Tibial artery (tissue), 4 donors: ENCODE measurements around the gene MICAL3.

Source experiments
- DNase-seq, 2 donors: peaks; one replicate each; pipeline ENCODE4 v3.0.0-alpha.2; 2019
- H3K27ac ChIP-seq, 2 donors: fragments of 200-600 bp; sonication (generic) in 1 of 2; 1 replicate in 1 of 2; 2 replicates in 1 of 2; pipeline ENCODE4 v1.5.1; 2018 to 2019; ENCODE audit warnings: mild to moderate bottlenecking in 1 of 2
- H3K27me3 ChIP-seq, 2 donors: fragments of 200-600 bp; sonication (generic) in 1 of 2; one replicate each; pipeline versions ENCODE4 v1.5.1 to v1.6.0; 2016 to 2019
- H3K36me3 ChIP-seq, 3 donors: fragments of 200-600 bp; sonication (generic) in 2 of 3; one replicate each; pipeline ENCODE4 v1.5.1; 2016 to 2019; ENCODE audit warnings: mild to moderate bottlenecking in 2 of 3
- H3K4me1 ChIP-seq, 4 donors: fragments of 200-600 bp; sonication (generic) in 2 of 4; 1 replicate in 3 of 4; 2 replicates in 1 of 4; pipeline ENCODE4 v1.5.1; 2016 to 2019
- H3K4me3 ChIP-seq, 2 donors: fragments of 200-600 bp; sonication (generic) in 1 of 2; 1 replicate in 1 of 2; 2 replicates in 1 of 2; pipeline ENCODE4 v1.5.1; 2018 to 2019; ENCODE audit warnings: mild to moderate bottlenecking in 2 of 2
- H3K9me3 ChIP-seq, 3 donors: fragments of 200-600 bp; sonication (generic) in 1 of 3; one replicate each; pipeline ENCODE4 v1.5.1; 2016 to 2019
- CTCF ChIP-seq, 2 experiments: fragments of 200-600 bp in 1 of 2; fragments of 450-650 bp in 1 of 2; IDR thresholded peaks; one replicate each; pipeline ENCODE4 v1.5.1; 2017 to 2019; ENCODE audit warnings: antibody characterized with exemption in 2 of 2, mild to moderate bottlenecking in 1 of 2, moderate library complexity in 1 of 2
- intact Hi-C: fragments of 100-400 bp; cut with DNase I; formaldehyde crosslinking; loops from one replicate; pipeline ENCODE4 v1.15.0; 2023; ENCODE audit warnings: low total_unique reads

Gene MICAL3

DNA sequence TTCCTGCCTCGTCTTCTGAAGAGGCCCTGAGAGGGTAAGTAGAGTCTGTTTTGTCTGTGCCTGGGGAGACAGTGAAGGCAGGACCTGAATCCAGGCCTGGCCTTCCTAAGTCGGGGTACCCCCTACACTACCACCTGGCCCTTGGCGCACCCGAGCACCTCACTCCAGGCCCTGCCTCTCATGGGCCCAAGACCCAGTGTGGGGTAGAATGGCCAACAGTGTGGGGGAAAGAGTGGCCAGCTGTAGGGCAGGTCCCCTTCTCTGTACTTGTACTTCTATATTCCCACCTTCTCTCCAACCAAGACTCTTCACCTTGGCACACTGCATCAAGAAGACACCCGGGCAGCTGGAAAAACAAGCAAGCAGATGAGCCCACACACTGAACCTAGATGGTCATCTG, 227.7 kb downstream of the MICAL3 start:
- Histone ChIP-seq H3K27me3 (no peaks in the 10 kb centered on the region), H3K4me3 (no peak overlapping the region), H3K9me3 (no peaks in the 10 kb centered on the region), H3K27ac (no peak overlapping the region), H3K36me3 (peaks cover 7 to 52% (median 32%) of the 10 kb centered on the region in 3 donors), H3K4me1 (no peaks in the 10 kb centered on the region)
- DNase-seq, result no peak
- intact Hi-C loops, result no loop called here
- no peak for TF ChIP-seq CTCF (IDR thresholded peaks at IDR 0.05)

GRCh38 chr22:17795661-17796548, 228.5 kb downstream of the MICAL3 start:
- H3K9me3 ChIP-seq, result no peaks in the 10 kb centered on the region
- no peak for TF ChIP-seq CTCF (IDR thresholded peaks at IDR 0.05)
- DNase-seq, result no peak
- H3K4me1 ChIP-seq, result no peaks in the 10 kb centered on the region
- H3K27ac ChIP-seq, result no peak overlapping the region
- peaks cover 11 to 60% (median 39%) of the 10 kb centered on the region in 3 donors for H3K36me3 ChIP-seq
- no peaks in the 10 kb centered on the region for H3K27me3 ChIP-seq
- intact Hi-C loops, result no loop called here
- no peak overlapping the region for H3K4me3 ChIP-seq

DNA sequence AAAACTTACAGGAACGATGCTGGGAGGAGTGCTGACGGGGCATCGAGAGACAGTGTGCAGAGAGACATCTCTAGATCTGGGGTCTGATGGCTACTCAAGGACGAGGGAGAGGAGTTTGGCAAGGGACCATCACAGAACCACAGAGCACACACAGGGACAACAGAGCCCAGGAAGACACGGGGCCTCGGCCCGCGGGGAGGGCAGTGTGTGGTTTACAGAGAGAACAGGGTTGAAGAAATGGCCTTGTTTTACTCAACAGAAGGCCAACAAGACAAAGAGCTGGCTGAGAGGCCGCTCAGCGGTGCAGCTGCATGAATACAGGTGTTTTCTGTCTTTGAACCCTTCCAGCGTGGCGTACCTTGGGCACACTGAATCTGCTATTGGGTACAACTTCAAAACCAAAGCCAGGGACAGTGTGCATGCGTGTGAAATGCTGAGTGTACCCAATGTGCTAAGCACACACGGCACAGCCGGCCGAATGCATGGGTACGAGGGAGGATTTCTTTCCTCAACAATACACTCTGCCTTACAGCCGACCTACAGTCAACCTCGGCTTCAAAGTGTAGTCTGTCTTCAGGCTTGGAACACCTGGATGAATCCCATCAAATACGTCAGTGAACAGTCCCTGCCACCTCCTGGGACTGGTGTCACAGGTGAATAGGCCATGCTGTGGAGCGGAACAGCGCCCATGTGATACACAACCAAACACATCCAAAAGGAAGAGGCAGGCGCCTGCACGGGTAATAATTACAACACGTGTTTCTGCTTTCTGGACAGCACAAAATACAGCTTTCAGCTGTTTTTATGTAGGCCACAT, 229.4 kb downstream of the MICAL3 start:
- Histone ChIP-seq H3K9me3 (no peaks in the 10 kb centered on the region), H3K27me3 (no peaks in the 10 kb centered on the region), H3K36me3 (peaks cover 20 to 70% (median 49%) of the 10 kb centered on the region in 3 donors), H3K4me3 (no peak overlapping the region), H3K27ac (no peak overlapping the region), H3K4me1 (no peaks in the 10 kb centered on the region)
- intact Hi-C loops, result no loop called here
- TF ChIP-seq CTCF (IDR thresholded peaks at IDR 0.05), result no peak
- no peak for DNase-seq

DNA sequence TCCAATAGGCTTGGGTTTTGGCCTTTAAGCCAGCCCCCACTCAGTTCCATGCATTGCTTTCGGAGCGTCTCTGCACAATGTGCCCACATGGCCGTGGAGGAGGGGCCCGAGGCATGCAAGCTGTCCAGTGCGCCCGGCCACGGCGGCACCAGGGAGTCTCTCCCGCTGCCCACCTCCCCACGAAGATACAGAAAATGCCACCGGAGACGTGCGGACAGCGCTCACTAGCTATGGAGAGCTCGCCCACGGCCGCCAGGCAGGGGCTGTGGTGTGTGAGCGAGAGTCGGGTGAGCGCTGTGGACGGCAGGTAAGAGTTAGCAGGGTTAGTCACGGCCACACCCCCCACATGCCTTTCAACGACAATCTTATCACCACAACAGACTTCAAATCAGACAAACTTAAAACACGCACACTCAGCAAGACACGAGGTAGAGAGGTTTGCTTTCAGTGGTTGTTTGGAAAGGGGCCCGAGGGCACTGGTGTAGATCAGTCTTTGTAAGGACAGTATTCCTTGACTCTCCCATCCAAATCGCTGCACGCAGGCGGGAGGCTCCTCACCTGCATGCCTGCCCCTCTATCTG, 231.4 kb downstream of the MICAL3 start:
- H3K4me3 ChIP-seq, result no peak overlapping the region
- intact Hi-C loops, result no loop called here
- H3K27ac ChIP-seq, result no peak overlapping the region
- no peaks in the 10 kb centered on the region for H3K9me3 ChIP-seq
- peaks cover 34 to 90% (median 67%) of the 10 kb centered on the region in 3 donors for H3K36me3 ChIP-seq
- H3K4me1 ChIP-seq, result no peaks in the 10 kb centered on the region
- no peaks in the 10 kb centered on the region for H3K27me3 ChIP-seq
- DNase-seq, result no peak
- TF ChIP-seq CTCF (IDR thresholded peaks at IDR 0.05), result no peak

DNA sequence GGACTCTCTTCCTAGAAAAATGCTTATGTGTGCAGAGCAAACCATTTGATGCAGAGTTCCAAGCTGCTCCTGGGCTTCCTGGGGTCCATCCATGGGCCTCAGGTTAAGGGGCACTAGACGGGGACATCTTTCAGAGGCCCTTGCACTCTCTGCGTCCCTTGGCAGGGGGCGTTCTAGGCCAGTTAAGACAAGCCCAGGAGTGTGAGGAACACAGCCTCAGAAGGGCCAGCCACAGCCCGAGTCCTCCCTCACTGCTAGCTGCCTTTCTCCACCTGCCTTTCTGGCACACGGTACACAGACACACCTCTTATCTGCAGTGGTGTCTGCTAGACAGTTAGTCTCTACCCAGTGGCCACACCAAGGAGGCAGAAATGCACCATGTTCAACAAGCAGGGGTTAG, 232.1 kb downstream of the MICAL3 start:
- no peak overlapping the region for H3K4me3 ChIP-seq
- no peaks in the 10 kb centered on the region for H3K9me3 ChIP-seq
- H3K36me3 ChIP-seq, result peaks cover 34 to 93% (median 66%) of the 10 kb centered on the region in 3 donors
- intact Hi-C loops, result no loop called here
- no peaks in the 10 kb centered on the region for H3K4me1 ChIP-seq
- no peak for DNase-seq
- no peaks in the 10 kb centered on the region for H3K27me3 ChIP-seq
- TF ChIP-seq CTCF (IDR thresholded peaks at IDR 0.05), result no peak
- H3K27ac ChIP-seq, result no peak overlapping the region
